ENCODE measurements around the gene NIPBL.
"Not testable (repeated sequence)": the region's sequence is repeated elsewhere in the genome, so short reads cannot be mapped to it uniquely, and the experiment has no call there.

Gene NIPBL

DNA sequence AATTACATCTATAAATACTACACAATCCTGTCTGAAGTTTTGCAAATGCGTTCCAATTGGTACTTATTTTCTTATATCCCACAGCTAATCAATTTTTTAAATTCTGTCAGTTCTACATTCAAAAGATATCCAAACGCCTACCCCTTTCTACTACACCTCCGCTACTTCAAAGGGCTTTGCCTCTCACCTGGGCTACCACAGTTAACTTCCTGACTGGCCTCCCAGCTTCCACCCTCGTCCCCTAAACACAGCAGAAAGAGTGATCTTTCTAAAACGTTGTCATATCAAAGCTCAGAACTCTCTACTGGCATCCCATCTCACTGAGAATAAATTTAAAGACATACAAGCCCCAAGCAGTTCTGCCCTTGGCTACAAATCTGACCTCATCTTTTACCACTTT, 32.3 kb upstream of the NIPBL start:
- DNase-seq (ENCODE audit: low spot score), result no peak
- TF ChIP-seq, protein P1, sequence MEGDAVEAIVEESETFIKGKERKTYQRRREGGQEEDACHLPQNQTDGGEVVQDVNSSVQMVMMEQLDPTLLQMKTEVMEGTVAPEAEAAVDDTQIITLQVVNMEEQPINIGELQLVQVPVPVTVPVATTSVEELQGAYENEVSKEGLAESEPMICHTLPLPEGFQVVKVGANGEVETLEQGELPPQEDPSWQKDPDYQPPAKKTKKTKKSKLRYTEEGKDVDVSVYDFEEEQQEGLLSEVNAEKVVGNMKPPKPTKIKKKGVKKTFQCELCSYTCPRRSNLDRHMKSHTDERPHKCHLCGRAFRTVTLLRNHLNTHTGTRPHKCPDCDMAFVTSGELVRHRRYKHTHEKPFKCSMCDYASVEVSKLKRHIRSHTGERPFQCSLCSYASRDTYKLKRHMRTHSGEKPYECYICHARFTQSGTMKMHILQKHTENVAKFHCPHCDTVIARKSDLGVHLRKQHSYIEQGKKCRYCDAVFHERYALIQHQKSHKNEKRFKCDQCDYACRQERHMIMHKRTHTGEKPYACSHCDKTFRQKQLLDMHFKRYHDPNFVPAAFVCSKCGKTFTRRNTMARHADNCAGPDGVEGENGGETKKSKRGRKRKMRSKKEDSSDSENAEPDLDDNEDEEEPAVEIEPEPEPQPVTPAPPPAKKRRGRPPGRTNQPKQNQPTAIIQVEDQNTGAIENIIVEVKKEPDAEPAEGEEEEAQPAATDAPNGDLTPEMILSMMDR (IDR thresholded peaks at IDR 0.05; ENCODE audit: borderline replicate concordance, control extremely low read depth, extremely low read depth, insufficient read depth, missing control alignments), result no peak
- in situ Hi-C loops (cut with MboI; ENCODE audit: low sequenced_read_pairs, unreplicated experiment), result no loop called here

DNA sequence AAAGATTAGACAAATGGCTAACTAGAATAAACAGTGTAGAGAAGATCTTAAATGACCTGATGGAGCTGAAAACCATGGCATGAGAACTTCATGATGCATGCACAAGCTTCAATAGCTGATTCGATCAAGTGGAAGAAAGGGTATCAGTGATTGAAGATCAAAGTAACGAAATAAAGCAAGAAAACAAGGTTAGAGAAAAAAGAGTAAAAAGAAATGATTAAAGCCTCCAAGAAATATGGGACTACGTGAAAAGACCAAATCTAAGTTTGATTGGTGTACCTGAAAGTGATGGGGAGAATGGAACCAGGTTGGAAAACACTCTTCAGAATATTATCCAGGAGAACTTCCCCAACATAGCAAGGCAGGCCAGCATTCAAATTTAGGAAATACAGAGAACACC, 28.0 kb upstream of the NIPBL start:
- DNase-seq (ENCODE audit: low spot score); in situ Hi-C loops (cut with MboI; ENCODE audit: low sequenced_read_pairs, unreplicated experiment): not testable (repeated sequence)

DNA sequence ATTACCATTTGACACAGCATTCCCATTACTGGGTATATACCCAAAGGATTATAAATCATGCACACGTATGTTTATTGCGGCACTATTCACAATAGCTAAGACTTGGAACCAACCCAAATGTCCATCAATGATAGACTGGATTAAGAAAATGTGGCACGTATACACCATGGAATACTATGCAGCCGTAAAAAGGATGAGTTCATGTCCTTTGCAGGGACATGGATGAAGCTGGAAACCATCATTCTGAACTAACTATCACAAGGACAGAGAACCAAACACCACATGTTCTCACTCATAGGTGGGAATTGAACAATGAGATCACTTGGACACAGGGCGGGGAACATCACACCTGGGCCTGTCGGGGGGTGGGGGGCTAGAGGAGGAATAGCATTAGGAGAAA, 23.7 kb upstream of the NIPBL start:
- DNase-seq (ENCODE audit: low spot score); in situ Hi-C loops (cut with MboI; ENCODE audit: low sequenced_read_pairs, unreplicated experiment): not testable (repeated sequence)

DNA sequence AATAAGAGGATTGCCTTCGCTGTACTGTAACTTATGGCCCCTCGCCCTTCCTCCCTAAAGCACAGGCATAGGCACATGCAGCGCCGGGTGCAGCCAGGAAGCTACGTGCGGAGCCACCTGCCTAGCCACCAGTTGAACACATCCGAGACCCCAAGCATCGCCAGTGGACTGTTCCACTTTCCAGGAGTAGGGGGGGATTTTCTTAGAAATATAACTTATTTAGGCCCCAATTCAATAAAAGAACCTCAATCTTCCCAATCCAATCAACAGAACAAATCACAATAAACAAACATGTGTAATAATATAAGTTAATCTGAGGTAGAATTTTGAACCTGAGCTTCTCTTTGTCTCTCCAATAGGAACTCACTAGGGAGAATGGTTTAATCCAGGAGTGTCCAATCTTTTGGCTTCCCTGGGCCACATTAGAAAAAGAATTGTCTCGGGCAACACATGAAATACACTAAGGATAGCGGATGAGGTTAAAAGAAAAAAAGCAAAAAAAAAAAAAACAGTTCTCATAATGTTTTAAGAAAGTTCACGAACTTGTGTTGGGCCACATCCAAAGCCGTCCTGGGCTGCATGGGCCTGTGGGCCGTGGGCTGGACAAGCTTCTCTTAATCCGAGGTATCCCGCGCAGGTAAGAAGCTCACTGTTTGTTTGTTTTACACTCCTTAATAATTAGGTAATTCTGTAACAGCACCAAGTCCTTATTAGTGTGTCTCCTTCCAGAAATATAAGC, 22.0 kb upstream of the NIPBL start:
- in situ Hi-C loops (cut with MboI; ENCODE audit: low sequenced_read_pairs, unreplicated experiment), result no loop called here
- TF ChIP-seq, protein P1 (IDR thresholded peaks at IDR 0.05; ENCODE audit: borderline replicate concordance, control extremely low read depth, extremely low read depth, insufficient read depth, missing control alignments), result no peak
- no peak for DNase-seq (ENCODE audit: low spot score)

DNA sequence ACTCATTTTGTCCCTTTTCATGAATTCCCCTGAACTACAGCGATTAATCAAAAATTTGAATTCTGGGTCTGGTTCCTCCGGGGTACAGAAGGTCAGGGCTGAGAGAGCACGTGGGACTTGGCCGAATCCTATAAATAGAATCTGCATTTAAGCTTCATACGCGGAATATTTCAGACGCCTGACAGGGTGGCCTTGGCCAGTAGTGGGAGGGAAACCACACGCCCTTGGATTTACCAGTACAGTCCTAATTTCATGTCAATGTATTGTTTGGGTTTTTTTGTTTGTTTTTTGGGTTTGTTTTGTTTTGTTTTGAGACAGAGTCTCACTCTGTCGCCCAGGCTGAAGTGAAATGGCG, 21.5 kb upstream of the NIPBL start:
- DNase-seq (ENCODE audit: low spot score), result no peak
- in situ Hi-C loops (cut with MboI; ENCODE audit: low sequenced_read_pairs, unreplicated experiment), result no loop called here
- TF ChIP-seq, protein P1 (IDR thresholded peaks at IDR 0.05; ENCODE audit: borderline replicate concordance, control extremely low read depth, extremely low read depth, insufficient read depth, missing control alignments), result no peak

DNA sequence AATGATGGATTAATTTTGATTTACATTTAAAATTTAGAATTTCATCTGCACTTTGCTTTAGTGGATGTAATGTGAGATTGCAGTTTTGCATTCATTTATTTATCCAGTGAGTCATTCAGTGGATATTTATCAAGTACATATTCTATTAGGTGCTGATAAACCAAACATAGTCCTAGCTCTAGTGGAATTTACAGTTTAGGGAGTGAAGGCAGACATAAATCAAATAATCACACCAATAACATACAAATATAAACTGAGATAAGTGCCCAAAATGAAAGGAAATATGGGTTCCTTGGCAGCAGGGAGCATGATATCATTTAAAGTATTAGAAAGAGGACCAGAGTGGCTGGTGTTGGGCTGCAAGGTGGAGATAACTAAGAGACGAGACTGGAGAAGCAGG, 14.7 kb upstream of the NIPBL start:
- in situ Hi-C loops (cut with MboI; ENCODE audit: low sequenced_read_pairs, unreplicated experiment), result no loop called here
- TF ChIP-seq, protein P1 (IDR thresholded peaks at IDR 0.05; ENCODE audit: borderline replicate concordance, control extremely low read depth, extremely low read depth, insufficient read depth, missing control alignments), result no peak
- DNase-seq (ENCODE audit: low spot score), result no peak

DNA sequence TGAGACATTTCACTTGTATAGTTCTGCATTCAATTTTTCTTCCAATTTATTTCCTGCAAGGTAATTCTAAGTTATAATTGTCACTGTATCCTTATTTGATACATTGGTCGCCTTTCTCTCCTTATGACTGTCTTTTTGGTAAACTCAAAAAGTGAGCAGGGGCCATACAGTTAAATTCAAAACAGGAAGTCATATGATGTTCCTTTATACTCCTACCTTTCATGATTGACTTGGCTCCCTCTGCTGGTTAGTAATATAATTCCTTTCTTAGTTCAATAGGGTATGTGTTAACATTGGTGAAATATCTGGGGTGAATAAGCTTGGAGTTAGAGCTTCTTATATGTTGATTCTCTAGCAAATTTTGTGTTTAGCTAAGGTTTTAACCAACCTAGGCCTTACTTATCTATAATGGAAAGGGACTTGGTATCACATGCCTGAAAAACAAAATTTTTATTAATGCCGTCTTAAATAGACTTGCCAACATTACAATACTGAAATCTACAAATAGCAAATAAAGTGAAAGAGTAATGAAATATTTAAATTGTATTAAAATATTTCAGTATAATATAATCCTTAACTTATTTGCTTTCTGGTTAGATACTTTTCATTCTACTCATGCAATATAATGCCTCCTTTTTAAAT, 6.0 kb upstream of the NIPBL start:
- peak; percentile 72 for DNase-seq (ENCODE audit: low spot score)
- in situ Hi-C loops (cut with MboI; ENCODE audit: low sequenced_read_pairs, unreplicated experiment), result loop anchor here (10.0 kb wide), 1 partner anchor 136 kb away; no protein-coding TSS in a partner anchor
- TF ChIP-seq, protein P1 (IDR thresholded peaks at IDR 0.05; ENCODE audit: borderline replicate concordance, control extremely low read depth, extremely low read depth, insufficient read depth, missing control alignments), result peak; percentile 23

Data from GM13976 (cell line).